ENCODE measurements around the gene ASCL1.

- no peak for TF ChIP-seq REST (IDR thresholded peaks at IDR 0.05; ENCODE audit: low read depth)
- TF ChIP-seq TEAD4 (IDR thresholded peaks at IDR 0.05) = no peak
Observed at GRCh38 chr12:102956738-102957327, 641 bp upstream of the ASCL1 start.
